Cerebellar nuclear complex (tissue), 1 donor: ENCODE results near the gene WDR20.
"Not testable (repeated sequence)": the region's sequence is repeated elsewhere in the genome, so short reads cannot be mapped to it uniquely, and the experiment has no call there.

Experiments used
- DNase-seq, 2 experiments: peaks; one replicate each; lab custom pipeline; 2025; lab: John Stamatoyannopoulos, UW

WDR20 gene

GRCh38 chr14:102171173-102172020, 31.7 kb downstream of the WDR20 start:
- no peak for DNase-seq

- not testable (repeated sequence) for DNase-seq
Measured at GRCh38 chr14:102172021-102172272, 32.2 kb downstream of the WDR20 start.

- DNase-seq = not testable (repeated sequence)
Measured at GRCh38 chr14:102172721-102173120, 33.0 kb downstream of the WDR20 start.

GRCh38 chr14:102177161-102177560, 37.5 kb downstream of the WDR20 start:
- no peak for DNase-seq

- no peak for DNase-seq
Measured at GRCh38 chr14:102178806-102179205, 39.1 kb downstream of the WDR20 start.

GRCh38 chr14:102180248-102180998, 40.7 kb downstream of the WDR20 start:
- no peak for DNase-seq

GRCh38 chr14:102181187-102181586, 41.5 kb downstream of the WDR20 start:
- DNase-seq = no peak

- no peak for DNase-seq
Measured at GRCh38 chr14:102182190-102182589, 42.5 kb downstream of the WDR20 start.

- no peak for DNase-seq
Measured at GRCh38 chr14:102182936-102183619, 43.4 kb downstream of the WDR20 start.

- DNase-seq = no peak
Measured at GRCh38 chr14:102183886-102184285, 44.2 kb downstream of the WDR20 start.

- no peak for DNase-seq
Measured at GRCh38 chr14:102184316-102185035, 44.8 kb downstream of the WDR20 start.

GRCh38 chr14:102185360-102185759, 45.7 kb downstream of the WDR20 start:
- no peak for DNase-seq

- DNase-seq = no peak
Measured at GRCh38 chr14:102187044-102187443, 47.3 kb downstream of the WDR20 start.

- DNase-seq = no peak
Measured at GRCh38 chr14:102187568-102188001, 47.9 kb downstream of the WDR20 start.

GRCh38 chr14:102188187-102188586, 48.5 kb downstream of the WDR20 start:
- DNase-seq = no peak

GRCh38 chr14:102189874-102190273, 50.2 kb downstream of the WDR20 start:
- no peak for DNase-seq

GRCh38 chr14:102192840-102193502, 53.3 kb downstream of the WDR20 start:
- DNase-seq = no peak

- no peak for DNase-seq
Measured at GRCh38 chr14:102194856-102195255, 55.2 kb downstream of the WDR20 start.

GRCh38 chr14:102195446-102195845, 55.7 kb downstream of the WDR20 start:
- no peak for DNase-seq

- DNase-seq = no peak
Measured at GRCh38 chr14:102196039-102196901, 56.6 kb downstream of the WDR20 start.

- no peak for DNase-seq
Measured at GRCh38 chr14:102196902-102197230, 57.2 kb downstream of the WDR20 start.
